ENCODE results near the gene KDR. TPM values are rescaled to one million over a fixed set of nuclear protein-coding genes. Genes with fewer than 3 reads are reported as not detected.

The KDR gene
- total RNA-seq, 4 donors from 2014 or later, result 2.0 to 23.8 (median 5.9) TPM

DNA sequence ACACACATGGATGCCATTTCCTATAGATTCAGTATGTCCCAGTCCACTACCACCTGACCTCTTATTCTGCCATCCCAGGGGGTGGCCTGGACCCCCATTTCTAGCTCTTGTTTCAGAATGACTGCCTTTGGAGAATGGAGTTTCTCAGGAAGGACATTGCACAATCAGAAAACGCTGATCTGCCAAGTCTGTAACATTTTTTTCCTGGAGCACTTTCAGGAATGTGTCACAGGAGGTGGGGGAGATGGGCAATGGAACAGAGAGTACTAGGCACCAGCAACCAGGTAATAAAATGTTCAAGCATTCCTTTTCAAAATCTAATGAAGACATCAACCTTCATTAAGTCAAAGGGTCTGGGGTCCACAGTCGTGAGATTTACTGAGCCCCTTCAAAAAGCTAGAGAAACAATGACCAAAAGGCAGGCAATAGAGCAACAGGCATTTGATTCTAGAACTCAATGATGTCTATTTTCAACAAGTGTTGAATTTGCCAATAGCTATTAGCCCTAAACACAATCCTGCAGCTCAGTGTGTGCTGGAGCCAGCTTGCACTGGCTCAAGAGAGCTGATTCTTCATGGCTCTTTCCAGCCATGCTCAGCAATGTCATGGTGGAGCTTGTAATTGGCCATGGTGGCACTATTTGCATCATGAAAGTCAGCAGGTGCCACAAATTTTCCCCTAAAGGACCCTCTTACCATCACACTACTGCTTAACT, 87.1 kb downstream of the KDR start:
- no peak for TF ChIP-seq POLR2A (IDR thresholded peaks at IDR 0.05)
- TF ChIP-seq, protein P1, sequence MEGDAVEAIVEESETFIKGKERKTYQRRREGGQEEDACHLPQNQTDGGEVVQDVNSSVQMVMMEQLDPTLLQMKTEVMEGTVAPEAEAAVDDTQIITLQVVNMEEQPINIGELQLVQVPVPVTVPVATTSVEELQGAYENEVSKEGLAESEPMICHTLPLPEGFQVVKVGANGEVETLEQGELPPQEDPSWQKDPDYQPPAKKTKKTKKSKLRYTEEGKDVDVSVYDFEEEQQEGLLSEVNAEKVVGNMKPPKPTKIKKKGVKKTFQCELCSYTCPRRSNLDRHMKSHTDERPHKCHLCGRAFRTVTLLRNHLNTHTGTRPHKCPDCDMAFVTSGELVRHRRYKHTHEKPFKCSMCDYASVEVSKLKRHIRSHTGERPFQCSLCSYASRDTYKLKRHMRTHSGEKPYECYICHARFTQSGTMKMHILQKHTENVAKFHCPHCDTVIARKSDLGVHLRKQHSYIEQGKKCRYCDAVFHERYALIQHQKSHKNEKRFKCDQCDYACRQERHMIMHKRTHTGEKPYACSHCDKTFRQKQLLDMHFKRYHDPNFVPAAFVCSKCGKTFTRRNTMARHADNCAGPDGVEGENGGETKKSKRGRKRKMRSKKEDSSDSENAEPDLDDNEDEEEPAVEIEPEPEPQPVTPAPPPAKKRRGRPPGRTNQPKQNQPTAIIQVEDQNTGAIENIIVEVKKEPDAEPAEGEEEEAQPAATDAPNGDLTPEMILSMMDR (IDR thresholded peaks at IDR 0.05), result no peak
- Histone ChIP-seq H3K27me3 (no peaks in the 10 kb centered on the region), H3K27ac (peak overlapping the region; percentile 21 to 53 (median 45)), H3K4me1 (peaks cover 0 to 34% (median 11%) of the 10 kb centered on the region in 3 donors), H3K9me3 (peaks cover 0 to 11% (median 0%) of the 10 kb centered on the region in 3 donors), H3K36me3 (no peaks in the 10 kb centered on the region), H3K4me3 (no peak overlapping the region)
- DNase-seq, result no peak
- 16 to 28% methylated on average over 2 of the region's 2 CpGs for WGBS, 2 donors
- intact Hi-C loops (cut with DNase I), result no loop called here

DNA sequence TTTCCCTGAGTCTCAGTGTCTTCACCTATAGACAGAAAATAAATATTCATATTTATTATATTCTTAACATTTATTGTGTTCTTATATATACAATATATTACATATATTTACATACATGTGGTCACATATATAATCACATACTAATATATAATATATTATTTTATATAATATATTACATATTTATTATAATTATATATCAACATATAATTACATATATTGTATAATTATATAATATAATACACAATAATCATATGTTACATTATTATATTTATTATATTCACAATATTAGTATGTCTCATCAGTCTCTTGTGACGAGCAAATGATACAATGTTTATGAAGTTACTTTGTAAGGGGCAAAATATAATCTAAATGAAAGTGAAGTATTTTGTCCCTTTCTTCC, 87.7 kb downstream of the KDR start:
- DNase-seq, result no peak
- WGBS, 2 donors, result 68 to 80% methylated on average over 1 of the region's 1 CpG
- H3K27me3 ChIP-seq, result no peaks in the 10 kb centered on the region
- peaks cover 0 to 11% (median 0%) of the 10 kb centered on the region in 3 donors for H3K9me3 ChIP-seq
- peaks cover 0 to 34% (median 11%) of the 10 kb centered on the region in 3 donors for H3K4me1 ChIP-seq
- no peak overlapping the region for H3K4me3 ChIP-seq
- no peaks in the 10 kb centered on the region for H3K36me3 ChIP-seq
- peak overlapping the region in 2 of 4 donors; percentile 40 to 50 for H3K27ac ChIP-seq
- TF ChIP-seq POLR2A (IDR thresholded peaks at IDR 0.05), result no peak
- TF ChIP-seq, protein P1 (IDR thresholded peaks at IDR 0.05), result no peak
- intact Hi-C loops (cut with DNase I), result no loop called here

DNA sequence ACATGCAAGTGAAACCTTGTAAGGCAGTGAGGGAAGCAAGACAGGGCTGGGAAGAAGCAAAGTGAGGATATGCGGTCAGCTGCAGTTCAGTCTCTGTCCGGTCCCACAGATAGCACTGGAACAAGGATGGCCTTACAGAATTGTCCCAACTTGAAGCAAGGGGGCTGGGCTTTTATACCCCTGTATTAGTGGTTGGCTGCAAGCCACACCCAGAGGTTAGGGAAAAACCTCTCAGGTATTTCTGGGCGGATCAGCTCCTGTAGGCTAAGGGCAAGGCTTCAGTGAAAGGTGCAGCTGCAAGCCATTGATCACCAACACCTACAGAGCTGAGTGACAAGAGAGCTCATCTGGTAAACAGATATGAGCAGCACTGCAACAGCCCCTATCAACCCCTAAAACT, 89.0 kb downstream of the KDR start:
- whole genome bisulfite sequencing, 2 donors, result 26 to 60% methylated on average over 2 to 3 of the region's 3 CpGs
- no peaks in the 10 kb centered on the region for H3K36me3 ChIP-seq
- no peaks in the 10 kb centered on the region for H3K27me3 ChIP-seq
- H3K4me1 ChIP-seq, result peaks cover 0 to 40% (median 11%) of the 10 kb centered on the region in 3 donors
- peaks cover 0 to 5% (median 0%) of the 10 kb centered on the region in 3 donors for H3K9me3 ChIP-seq
- H3K4me3 ChIP-seq, result no peak overlapping the region
- intact Hi-C loops (cut with DNase I), result no loop called here
- TF ChIP-seq, protein P1 (IDR thresholded peaks at IDR 0.05), result no peak
- no peak for TF ChIP-seq POLR2A (IDR thresholded peaks at IDR 0.05)
- H3K27ac ChIP-seq, result no peak overlapping the region
- DNase-seq, result no peak

DNA sequence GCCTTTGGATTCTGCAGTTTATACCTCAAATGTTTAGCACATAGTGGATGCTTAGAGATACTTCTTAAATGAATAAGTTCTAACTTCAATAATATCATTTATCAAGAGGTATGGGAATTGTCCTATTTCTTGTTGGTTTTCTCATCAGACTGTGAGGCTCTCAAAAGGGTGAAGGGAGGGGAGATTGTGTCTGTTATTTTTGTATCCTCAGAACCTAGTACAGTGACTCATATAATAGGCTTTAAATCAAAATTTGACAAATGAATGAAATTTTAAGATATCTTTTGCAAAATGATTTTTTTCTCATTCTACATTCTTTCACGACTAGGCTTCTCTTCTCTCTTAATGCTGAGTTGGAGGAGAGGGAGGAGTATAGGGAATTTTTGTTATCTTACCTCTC, 89.5 kb downstream of the KDR start:
- intact Hi-C loops (cut with DNase I), result no loop called here
- Histone ChIP-seq H3K36me3 (no peaks in the 10 kb centered on the region), H3K27ac (no peak overlapping the region), H3K4me1 (peaks cover 2 to 45% (median 14%) of the 10 kb centered on the region in 3 donors), H3K4me3 (no peak overlapping the region), H3K9me3 (peaks cover 0 to under 1% (median 0%) of the 10 kb centered on the region in 3 donors), H3K27me3 (no peaks in the 10 kb centered on the region)
- DNase-seq, result no peak
- no peak for TF ChIP-seq POLR2A (IDR thresholded peaks at IDR 0.05)
- 17 to 64% methylated on average over 1 of the region's 1 CpG for WGBS, 2 donors

DNA sequence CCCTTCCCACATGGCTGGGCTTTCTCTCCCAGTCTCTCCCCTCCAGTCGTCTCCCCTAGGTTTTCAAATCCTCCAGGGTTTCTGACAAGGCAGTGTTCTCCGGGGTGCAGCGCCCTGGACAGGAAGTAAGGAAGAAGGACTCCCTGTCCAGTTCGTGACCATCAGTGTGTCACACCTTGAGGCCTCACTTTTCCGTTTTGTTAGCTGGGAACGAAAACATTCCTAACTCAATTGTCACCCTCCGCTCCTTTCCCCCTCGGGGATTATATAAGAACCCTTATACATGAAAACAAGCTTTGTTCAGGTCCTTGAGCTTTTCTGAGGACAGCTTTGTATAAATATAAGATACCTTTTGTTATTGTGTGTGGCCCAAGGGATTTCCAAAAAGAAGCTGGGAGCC, 92.1 kb downstream of the KDR start:
- no peak for TF ChIP-seq POLR2A (IDR thresholded peaks at IDR 0.05)
- TF ChIP-seq, protein P1 (IDR thresholded peaks at IDR 0.05), result no peak
- WGBS, 2 donors, result 78% methylated on average over 7 to 8 of the region's 8 CpGs
- intact Hi-C loops (cut with DNase I), result no loop called here
- no peaks in the 10 kb centered on the region for H3K36me3 ChIP-seq
- no peaks in the 10 kb centered on the region for H3K27me3 ChIP-seq
- no peaks in the 10 kb centered on the region for H3K9me3 ChIP-seq
- peaks cover 7 to 45% (median 12%) of the 10 kb centered on the region in 3 donors for H3K4me1 ChIP-seq
- H3K27ac ChIP-seq, result no peak overlapping the region
- DNase-seq, result no peak
- no peak overlapping the region for H3K4me3 ChIP-seq
